Measurements from ENCODE around the gene TRIO. TPM values are rescaled to one million over a fixed set of nuclear protein-coding genes. Genes with fewer than 3 reads are reported as not detected.

The TRIO gene
- polyA plus RNA-seq, 1 of the 3 experiments (the other 2 are of a cell fraction), result 229 TPM

DNA sequence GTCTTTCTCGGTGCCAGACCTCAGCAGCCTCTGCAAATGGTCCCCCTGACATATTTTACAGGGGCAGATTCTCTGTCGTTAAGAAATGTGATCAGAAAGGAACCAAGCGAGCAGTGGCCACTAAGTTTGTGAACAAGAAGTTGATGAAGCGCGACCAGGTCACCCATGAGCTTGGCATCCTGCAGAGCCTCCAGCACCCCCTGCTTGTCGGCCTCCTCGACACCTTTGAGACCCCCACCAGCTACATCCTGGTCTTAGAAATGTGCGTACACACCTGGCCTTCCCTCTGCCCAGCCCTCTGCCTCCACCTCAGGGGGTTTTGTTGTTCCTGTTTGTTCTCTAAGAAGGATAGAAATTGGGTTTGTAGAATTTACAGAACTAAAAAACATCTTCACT, 361.2 kb downstream of the TRIO start:
- H3K9me3 ChIP-seq, result no peaks in the 10 kb centered on the region
- no peak overlapping the region for H3K9ac ChIP-seq
- H4K20me1 ChIP-seq (ENCODE audit: insufficient read depth), result peaks cover 60% of the 10 kb centered on the region
- no peak for DNase-seq
- ChIA-PET POLR2A (no interaction called here), CTCF (interaction anchor here (0.6 to 1.9 kb wide), 3 partner anchors 22 to 144 kb away, joined by 3 to 10 read pairs (median 5); no protein-coding TSS in a partner anchor)
- peaks cover 26% of the 10 kb centered on the region for H3K79me2 ChIP-seq (ENCODE audit: insufficient read depth)
- H3K4me2 ChIP-seq, result no peak overlapping the region
- no peak overlapping the region for H2AFZ ChIP-seq (ENCODE audit: low read depth)
- H3K4me3 ChIP-seq (ENCODE audit: low read depth in 2 of 2, low read length in 1 of 2), result no peak overlapping the region
- H3K27ac ChIP-seq (ENCODE audit: low read depth in 2 of 2, low read length in 1 of 2), result no peak overlapping the region
- WGBS (ENCODE audit: low lambda C conversion rate), result 92% methylated on average over 8 of the region's 8 CpGs
- no peaks in the 10 kb centered on the region for H3K27me3 ChIP-seq (ENCODE audit: insufficient read depth)
- TF ChIP-seq MEF2A (IDR thresholded peaks at IDR 0.05; ENCODE audit: borderline replicate concordance, low read depth) (no peak), CTCF (IDR thresholded peaks at IDR 0.05) (no peak), YY1 (IDR thresholded peaks at IDR 0.05; ENCODE audit: low read depth) (no peak), NFIC (IDR thresholded peaks at IDR 0.05; ENCODE audit: borderline replicate concordance) (no peak), EZH2phosphoT487 (IDR thresholded peaks at IDR 0.05; ENCODE audit: borderline replicate concordance, low read depth) (no peak), SMC3 (IDR thresholded peaks at IDR 0.05; ENCODE audit: low read depth, low read length) (no peak), TEAD4 (IDR thresholded peaks at IDR 0.05; ENCODE audit: borderline replicate concordance, insufficient read depth) (no peak), NRF1 (IDR thresholded peaks at IDR 0.05; ENCODE audit: low read depth, low read length) (no peak), MXI1 (IDR thresholded peaks at IDR 0.05; ENCODE audit: low read depth, low read length) (no peak), RAD21 (IDR thresholded peaks at IDR 0.05; ENCODE audit: low read length) (no peak), RXRA (IDR thresholded peaks at IDR 0.05; ENCODE audit: borderline replicate concordance, low read depth) (no peak), CHD2 (IDR thresholded peaks at IDR 0.05; ENCODE audit: low read length, partially characterized antibody) (no peak), USF2 (IDR thresholded peaks at IDR 0.05; ENCODE audit: borderline replicate concordance, low read depth, low read length) (no peak)
- TF ChIP-seq, protein P1, sequence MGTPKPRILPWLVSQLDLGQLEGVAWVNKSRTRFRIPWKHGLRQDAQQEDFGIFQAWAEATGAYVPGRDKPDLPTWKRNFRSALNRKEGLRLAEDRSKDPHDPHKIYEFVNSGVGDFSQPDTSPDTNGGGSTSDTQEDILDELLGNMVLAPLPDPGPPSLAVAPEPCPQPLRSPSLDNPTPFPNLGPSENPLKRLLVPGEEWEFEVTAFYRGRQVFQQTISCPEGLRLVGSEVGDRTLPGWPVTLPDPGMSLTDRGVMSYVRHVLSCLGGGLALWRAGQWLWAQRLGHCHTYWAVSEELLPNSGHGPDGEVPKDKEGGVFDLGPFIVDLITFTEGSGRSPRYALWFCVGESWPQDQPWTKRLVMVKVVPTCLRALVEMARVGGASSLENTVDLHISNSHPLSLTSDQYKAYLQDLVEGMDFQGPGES (IDR thresholded peaks at IDR 0.05; ENCODE audit: low read depth, low read length), result no peak
- TF ChIP-seq, protein P2, sequence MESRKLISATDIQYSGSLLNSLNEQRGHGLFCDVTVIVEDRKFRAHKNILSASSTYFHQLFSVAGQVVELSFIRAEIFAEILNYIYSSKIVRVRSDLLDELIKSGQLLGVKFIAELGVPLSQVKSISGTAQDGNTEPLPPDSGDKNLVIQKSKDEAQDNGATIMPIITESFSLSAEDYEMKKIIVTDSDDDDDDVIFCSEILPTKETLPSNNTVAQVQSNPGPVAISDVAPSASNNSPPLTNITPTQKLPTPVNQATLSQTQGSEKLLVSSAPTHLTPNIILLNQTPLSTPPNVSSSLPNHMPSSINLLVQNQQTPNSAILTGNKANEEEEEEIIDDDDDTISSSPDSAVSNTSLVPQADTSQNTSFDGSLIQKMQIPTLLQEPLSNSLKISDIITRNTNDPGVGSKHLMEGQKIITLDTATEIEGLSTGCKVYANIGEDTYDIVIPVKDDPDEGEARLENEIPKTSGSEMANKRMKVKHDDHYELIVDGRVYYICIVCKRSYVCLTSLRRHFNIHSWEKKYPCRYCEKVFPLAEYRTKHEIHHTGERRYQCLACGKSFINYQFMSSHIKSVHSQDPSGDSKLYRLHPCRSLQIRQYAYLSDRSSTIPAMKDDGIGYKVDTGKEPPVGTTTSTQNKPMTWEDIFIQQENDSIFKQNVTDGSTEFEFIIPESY (IDR thresholded peaks at IDR 0.05; ENCODE audit: borderline replicate concordance, low read depth), result no peak
- H3K4me1 ChIP-seq (ENCODE audit: control insufficient read depth in 1 of 2, insufficient read depth in 2 of 2, low read depth in 1 of 2, low read length in 1 of 2), result no peaks in the 10 kb centered on the region
- peaks cover 82 to 95% of the 10 kb centered on the region in 2 experiments for H3K36me3 ChIP-seq (replicated peaks in 1 of 2; ENCODE audit: control insufficient read depth in 1 of 2, insufficient read depth in 2 of 2, low read length in 1 of 2)
- peaks cover 64% of the 10 kb centered on the region for H3F3A ChIP-seq (replicated peaks; ENCODE audit: insufficient read depth)
- no peaks in the 10 kb centered on the region for H3K9me2 ChIP-seq
